Hepatocyte (in vitro differentiated cells): Measurements from ENCODE around the gene CDC42BPB. TPM values are rescaled to one million over a fixed set of nuclear protein-coding genes. Genes with fewer than 3 reads are reported as not detected.

Source experiments
- DNase-seq: peaks from one replicate; pipeline ENCODE4 v3.0.0-alpha.2; 2016; ENCODE audit warnings: low spot score
- H2AFZ ChIP-seq: fragments of 200-600 bp; sonication (generic); 2 replicates; pipeline ENCODE4 v1.6.0; 2016; ENCODE audit warnings: antibody characterized with exemption, mild to moderate bottlenecking
- H3K27ac ChIP-seq: fragments of 200-600 bp; sonication (generic); 2 replicates; pipeline ENCODE4 v1.5.1; 2016; ENCODE audit warnings: mild to moderate bottlenecking
- H3K27me3 ChIP-seq: fragments of 200-600 bp; sonication (generic); 2 replicates; pipeline ENCODE4 v1.6.1; 2016
- H3K36me3 ChIP-seq: fragments of 200-600 bp; sonication (generic); replicated peaks from 2 replicates; pipeline ENCODE4 v1.5.1; 2016; ENCODE audit warnings: low read depth; ENCODE audit not compliant: insufficient read depth
- H3K4me1 ChIP-seq: fragments of 200-600 bp; sonication (generic); 2 replicates; pipeline ENCODE4 v1.5.1; 2016; ENCODE audit warnings: mild to moderate bottlenecking, moderate library complexity; ENCODE audit not compliant: insufficient read depth
- H3K4me2 ChIP-seq: fragments of 200-600 bp; sonication (generic); 2 replicates; pipeline ENCODE4 v1.6.0; 2016
- H3K4me3 ChIP-seq: fragments of 200-600 bp; sonication (generic); 2 replicates; pipeline ENCODE4 v1.5.1; 2016; ENCODE audit warnings: mild to moderate bottlenecking
- H3K79me2 ChIP-seq: fragments of 200-600 bp; sonication (generic); 2 replicates; pipeline ENCODE4 v1.6.0; 2017; ENCODE audit warnings: mild to moderate bottlenecking
- H3K9me2 ChIP-seq: fragments of 200-600 bp; sonication (generic); replicated peaks from 2 replicates; pipeline ENCODE4 v1.6.0; 2017; ENCODE audit warnings: mild to moderate bottlenecking; ENCODE audit not compliant: insufficient read depth
- H3K9me3 ChIP-seq: fragments of 200-600 bp; sonication (generic); 2 replicates; pipeline ENCODE4 v1.5.1; 2016; ENCODE audit warnings: low read depth, mild to moderate bottlenecking
- H4K20me1 ChIP-seq: fragments of 200-600 bp; sonication (generic); 2 replicates; pipeline ENCODE4 v1.6.0; 2016; ENCODE audit warnings: mild to moderate bottlenecking; ENCODE audit not compliant: insufficient read depth, poor library complexity, severe bottlenecking
- EZH2 ChIP-seq: fragments of 200-600 bp; sonication (generic); IDR thresholded peaks from 2 replicates; pipeline ENCODE4 v1.6.1; 2016; ENCODE audit warnings: antibody characterized with exemption, mild to moderate bottlenecking, borderline replicate concordance
- EZH2phosphoT487 ChIP-seq: fragments of 200-600 bp; sonication (generic); IDR thresholded peaks from one replicate; pipeline ENCODE4 v1.6.1; 2018; ENCODE audit warnings: antibody characterized with exemption, mild to moderate bottlenecking, low read depth, moderate library complexity; ENCODE audit not compliant: unreplicated experiment, severe bottlenecking
- WGBS: methylation state at CpG from one replicate; pipeline ENCODE4 v1.1.6; 2016; ENCODE audit warnings: low lambda C conversion rate; ENCODE audit errors: missing lambda C conversion rate; 5-methylcytosine and 5-hydroxymethylcytosine counted together
- polyA plus RNA-seq: library from polyadenylated mRNA; unstranded; fragments of >200 nt; fragmentation: Nextera tagmentation; extraction: Ambion mirVana; gene quantifications from 2 replicates; pipeline ENCODE4 v1.2.1, GENCODE V29; 2016
- total RNA-seq: library from RNA; depleted of rRNA; stranded (reverse); fragments of >200 nt; gene quantifications from 2 replicates; pipeline ENCODE4 v1.2.3, GENCODE V29; 2014
- TF ChIP-seq, protein P1 (sequence below): fragments of 200-600 bp; sonication (generic); IDR thresholded peaks from 2 replicates; pipeline ENCODE4 v1.5.1; 2016; ENCODE audit warnings: antibody characterized with exemption, mild to moderate bottlenecking; ENCODE audit not compliant: poor library complexity

CDC42BPB gene
- total and polyA plus RNA-seq, 2 experiments from 2014 or later: 10.2 to 60.6 TPM

DNA sequence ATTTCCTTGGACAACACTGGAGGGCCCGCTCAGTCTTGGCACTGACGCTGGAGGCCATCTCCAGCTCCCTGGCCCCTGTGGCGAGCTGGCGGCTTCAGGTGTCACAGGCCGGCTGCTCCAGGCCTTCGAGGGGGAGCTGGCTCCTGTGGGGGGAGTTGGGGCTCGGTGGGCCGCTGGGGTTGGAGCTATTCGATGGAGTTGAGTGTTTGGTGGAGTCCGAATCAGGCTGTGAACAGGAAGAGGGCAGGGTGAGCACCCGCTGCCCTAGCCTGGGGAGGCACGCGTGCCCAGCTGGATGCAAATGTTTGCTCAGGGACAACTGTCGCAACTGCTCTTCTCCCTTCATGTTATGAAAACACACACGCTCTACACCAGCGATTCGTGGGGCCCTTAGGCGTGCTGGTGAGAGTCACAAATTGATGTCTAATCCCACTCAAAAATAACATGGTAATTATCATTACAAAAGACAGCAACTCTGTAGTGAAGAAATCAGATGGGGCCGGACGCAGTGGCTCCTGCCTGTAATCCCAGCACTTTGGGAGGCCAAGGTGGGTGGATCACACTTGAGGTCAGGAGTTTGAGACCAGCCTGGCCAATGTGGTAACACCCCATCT, 123.6 kb downstream of the CDC42BPB start:
- Histone ChIP-seq H3K9me2 (no peaks in the 10 kb centered on the region), H3K9me3 (no peaks in the 10 kb centered on the region), H4K20me1 (peaks cover 18% of the 10 kb centered on the region), H3K79me2 (no peaks in the 10 kb centered on the region), H3K27me3 (peaks cover 12% of the 10 kb centered on the region), H2AFZ (no peak overlapping the region), H3K27ac (no peak overlapping the region), H3K4me3 (no peak overlapping the region), H3K4me2 (no peak overlapping the region), H3K36me3 (no peaks in the 10 kb centered on the region), H3K4me1 (peaks cover 16% of the 10 kb centered on the region)
- WGBS: 95% methylated on average over 19 of the region's 20 CpGs
- TF ChIP-seq, protein P1, sequence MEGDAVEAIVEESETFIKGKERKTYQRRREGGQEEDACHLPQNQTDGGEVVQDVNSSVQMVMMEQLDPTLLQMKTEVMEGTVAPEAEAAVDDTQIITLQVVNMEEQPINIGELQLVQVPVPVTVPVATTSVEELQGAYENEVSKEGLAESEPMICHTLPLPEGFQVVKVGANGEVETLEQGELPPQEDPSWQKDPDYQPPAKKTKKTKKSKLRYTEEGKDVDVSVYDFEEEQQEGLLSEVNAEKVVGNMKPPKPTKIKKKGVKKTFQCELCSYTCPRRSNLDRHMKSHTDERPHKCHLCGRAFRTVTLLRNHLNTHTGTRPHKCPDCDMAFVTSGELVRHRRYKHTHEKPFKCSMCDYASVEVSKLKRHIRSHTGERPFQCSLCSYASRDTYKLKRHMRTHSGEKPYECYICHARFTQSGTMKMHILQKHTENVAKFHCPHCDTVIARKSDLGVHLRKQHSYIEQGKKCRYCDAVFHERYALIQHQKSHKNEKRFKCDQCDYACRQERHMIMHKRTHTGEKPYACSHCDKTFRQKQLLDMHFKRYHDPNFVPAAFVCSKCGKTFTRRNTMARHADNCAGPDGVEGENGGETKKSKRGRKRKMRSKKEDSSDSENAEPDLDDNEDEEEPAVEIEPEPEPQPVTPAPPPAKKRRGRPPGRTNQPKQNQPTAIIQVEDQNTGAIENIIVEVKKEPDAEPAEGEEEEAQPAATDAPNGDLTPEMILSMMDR: no peak
- no peak for TF ChIP-seq EZH2phosphoT487
- TF ChIP-seq EZH2: no peak
- no peak for DNase-seq

DNA sequence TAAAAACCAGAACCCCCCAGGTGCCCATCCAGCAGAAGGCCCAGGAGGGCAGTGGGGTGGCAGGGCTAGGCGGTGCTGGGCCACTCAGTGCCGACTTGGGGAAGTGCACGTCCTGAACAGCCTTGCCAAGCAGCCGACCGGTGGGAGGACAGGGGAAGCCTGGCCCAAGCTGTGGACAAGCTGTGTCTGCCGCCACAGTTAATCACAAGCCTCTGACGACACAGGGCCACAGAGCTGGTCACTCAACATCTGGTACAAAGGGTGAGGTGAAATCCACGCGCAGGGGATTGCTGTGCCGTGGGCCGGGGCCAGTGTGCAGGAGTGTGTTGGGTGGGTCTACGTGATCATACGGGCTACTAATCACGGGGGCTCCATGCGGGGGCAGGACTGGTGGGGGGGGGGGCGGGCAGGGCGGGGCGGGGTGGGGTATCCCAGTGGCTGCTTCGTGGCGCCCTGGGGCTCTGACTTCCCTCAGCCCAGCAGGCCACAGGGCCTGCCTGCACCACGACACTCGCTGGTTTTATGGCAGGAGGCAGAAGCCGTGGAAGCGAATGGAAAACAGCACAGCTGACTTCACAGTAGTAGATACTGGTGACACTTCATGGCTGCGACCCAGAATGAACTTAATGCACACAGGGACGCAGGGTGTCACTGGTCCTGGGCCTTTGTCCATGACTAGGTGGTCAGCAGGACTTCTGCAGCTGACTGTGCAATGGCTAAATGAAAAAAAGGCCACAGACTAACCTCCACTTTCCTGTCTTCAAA, 124.7 kb downstream of the CDC42BPB start:
- no peaks in the 10 kb centered on the region for H3K36me3 ChIP-seq
- H3K4me1 ChIP-seq: peaks cover 27% of the 10 kb centered on the region
- H3K27me3 ChIP-seq: peaks cover 13% of the 10 kb centered on the region
- TF ChIP-seq, protein P1: no peak
- TF ChIP-seq EZH2: no peak
- TF ChIP-seq EZH2phosphoT487: no peak
- no peaks in the 10 kb centered on the region for H3K79me2 ChIP-seq
- no peaks in the 10 kb centered on the region for H3K9me3 ChIP-seq
- no peak overlapping the region for H2AFZ ChIP-seq
- no peaks in the 10 kb centered on the region for H3K9me2 ChIP-seq
- H4K20me1 ChIP-seq: peaks cover 18% of the 10 kb centered on the region
- 89% methylated on average over 22 of the region's 26 CpGs for WGBS
- H3K27ac ChIP-seq: no peak overlapping the region
- no peak overlapping the region for H3K4me2 ChIP-seq
- no peak overlapping the region for H3K4me3 ChIP-seq
- no peak for DNase-seq

DNA sequence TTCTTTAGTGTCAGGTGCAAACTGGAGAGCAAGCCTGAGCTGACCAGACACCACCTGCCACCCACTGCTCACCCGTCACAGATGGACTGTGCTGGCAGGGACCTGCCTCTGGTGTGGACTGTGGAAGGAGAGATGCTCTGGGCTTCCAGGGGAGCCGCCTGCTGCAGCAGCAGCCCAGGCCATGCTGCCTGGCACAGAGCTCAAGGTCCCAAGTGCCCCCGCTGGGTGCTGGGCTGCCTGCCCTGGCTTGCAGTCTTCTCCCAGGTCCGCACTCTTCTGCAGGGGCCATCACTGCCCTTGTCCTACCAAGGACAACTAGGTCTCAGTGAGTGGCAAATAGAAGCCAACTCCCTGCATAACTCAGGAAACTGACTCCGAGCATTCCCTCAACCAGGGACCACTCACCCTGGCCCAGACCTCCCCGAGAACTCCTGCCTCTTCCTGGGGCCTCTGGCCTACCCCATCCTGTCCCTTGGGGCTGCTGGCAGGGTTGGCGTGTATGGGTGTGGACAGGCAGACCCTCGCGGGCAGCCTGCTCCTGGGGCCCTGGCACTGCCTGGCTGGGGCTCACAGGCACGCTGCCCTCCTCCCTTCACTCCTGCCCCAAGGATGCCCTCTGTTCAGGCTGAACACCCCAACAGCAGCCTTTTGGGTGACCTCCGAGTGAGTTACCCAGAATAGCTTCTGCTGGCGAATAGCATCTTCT, 125.6 kb downstream of the CDC42BPB start:
- no peaks in the 10 kb centered on the region for H3K36me3 ChIP-seq
- H3K9me3 ChIP-seq: no peaks in the 10 kb centered on the region
- H3K27ac ChIP-seq: no peak overlapping the region
- H2AFZ ChIP-seq: no peak overlapping the region
- H4K20me1 ChIP-seq: peaks cover 18% of the 10 kb centered on the region
- WGBS: 98% methylated on average over 12 of the region's 12 CpGs
- H3K4me3 ChIP-seq: no peak overlapping the region
- peaks cover 30% of the 10 kb centered on the region for H3K4me1 ChIP-seq
- peaks cover 13% of the 10 kb centered on the region for H3K27me3 ChIP-seq
- no peak for TF ChIP-seq EZH2phosphoT487
- TF ChIP-seq, protein P1: no peak
- TF ChIP-seq EZH2: no peak
- no peak overlapping the region for H3K4me2 ChIP-seq
- no peaks in the 10 kb centered on the region for H3K79me2 ChIP-seq
- H3K9me2 ChIP-seq: no peaks in the 10 kb centered on the region
- no peak for DNase-seq
